Upper lobe of left lung (tissue), 6 donors: ENCODE results near the gene C6orf15. TPM values are rescaled to one million over a fixed set of nuclear protein-coding genes. Genes with fewer than 3 reads are reported as not detected.

Experiments
- ATAC-seq, 2 donors: fragments of 200-7000 bp; cut with Tn5 transposase; one replicate each; pipeline ENCODE4 v1.9.1; 2022; ENCODE audit warnings: mild to moderate bottlenecking in 2 of 2, moderate library complexity in 2 of 2; ENCODE audit not compliant: low FRiP score in 2 of 2
- DNase-seq, 2 donors: peaks; one replicate each; pipeline ENCODE4 v3.0.0-alpha.2; 2019 to 2020
- H3K27ac ChIP-seq, 4 donors: fragments of 200-600 bp; sonication (generic); one replicate each; pipeline ENCODE4 v1.5.1; 2016 to 2019
- H3K27me3 ChIP-seq, 4 donors: fragments of 200-600 bp; sonication (generic); one replicate each; pipeline ENCODE4 v1.5.1; 2017 to 2019
- H3K36me3 ChIP-seq, 4 donors: fragments of 200-600 bp; sonication (generic); one replicate each; pipeline ENCODE4 v1.5.1; 2016 to 2019
- H3K4me1 ChIP-seq, 4 donors: fragments of 200-600 bp; sonication (generic); one replicate each; pipeline ENCODE4 v1.5.1; 2018 to 2019
- H3K4me3 ChIP-seq, 4 donors: fragments of 200-600 bp; sonication (generic); one replicate each; pipeline ENCODE4 v1.5.1; 2017 to 2019; ENCODE audit warnings: mild to moderate bottlenecking in 2 of 4, moderate library complexity in 1 of 4
- H3K9me3 ChIP-seq, 4 donors: fragments of 200-600 bp; sonication (generic); one replicate each; pipeline ENCODE4 v1.5.1; 2018 to 2019
- EP300 ChIP-seq, 4 donors: sonication (generic); formaldehyde crosslinking; IDR thresholded peaks; one replicate each; pipeline ENCODE4 v1.5.1; 2017; ENCODE audit warnings: antibody characterized with exemption in 4 of 4, control low read depth in 2 of 4
- POLR2A ChIP-seq, 4 donors: fragments of 450-650 bp; IDR thresholded peaks; one replicate each; pipeline ENCODE4 v1.5.1; 2016 to 2017; ENCODE audit warnings: antibody characterized with exemption in 4 of 4, mild to moderate bottlenecking in 2 of 4
- POLR2AphosphoS5 ChIP-seq, 2 donors: sonication (generic); formaldehyde crosslinking; IDR thresholded peaks; one replicate each; pipeline ENCODE4 v1.5.1; 2017; ENCODE audit warnings: antibody characterized with exemption in 2 of 2
- WGBS, 2 donors: methylation state at CpG; one replicate each; pipeline ENCODE4 v1.1.5; 2017 to 2018; 5-methylcytosine and 5-hydroxymethylcytosine counted together
- total RNA-seq, 6 donors: library from RNA; depleted of rRNA in 4 of 6; stranded (reverse); fragments of >200 nt in 4 of 6; gene quantifications; one replicate each; pipeline versions ENCODE4 v1.1.0 to v1.2.1, GENCODE V29; 2016 to 2021
- TF ChIP-seq, protein P1 (sequence below), 6 experiments: fragments of 450-650 bp in 4 of 6; fragments of 200-600 bp in 2 of 6; sonication (generic) in 2 of 6; IDR thresholded peaks; one replicate each; pipeline ENCODE4 v1.5.1; 2016 to 2019; ENCODE audit warnings: antibody characterized with exemption in 6 of 6
- donor health status: DM: no; HTN: no; CAD: no; lungs with moderate emphysema.
- donor health status: DM: no; HTN: yes; CAD: no; lungs with severe emphysema.

C6orf15 gene
- total RNA-seq, 6 donors from 2014 or later: not detected

DNA sequence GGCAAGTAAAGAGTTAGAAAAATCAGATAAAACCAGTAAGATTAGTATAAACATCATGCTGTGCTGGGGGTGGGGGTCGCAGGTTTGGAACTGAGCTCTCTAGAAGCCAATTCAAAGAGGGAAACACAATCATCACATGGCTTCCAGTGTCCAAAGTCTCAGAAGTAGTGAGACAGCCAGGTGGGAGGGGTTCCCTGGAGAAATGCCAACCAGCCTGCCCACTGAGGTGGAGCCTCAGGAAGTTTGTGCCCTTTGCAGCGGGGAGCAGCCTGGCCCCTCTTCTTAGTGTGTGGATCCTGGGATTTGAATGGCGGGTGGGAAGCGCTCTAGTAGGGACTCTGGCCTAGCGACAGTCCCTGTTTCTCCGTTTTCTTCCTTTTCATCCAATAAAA is 21.4 kb downstream of the C6orf15 start:
- Histone ChIP-seq H3K27ac (no peak overlapping the region), H3K4me3 (no peak overlapping the region), H3K27me3 (no peaks in the 10 kb centered on the region), H3K36me3 (no peaks in the 10 kb centered on the region), H3K4me1 (peaks cover 19 to 29% (median 27%) of the 10 kb centered on the region in 4 donors), H3K9me3 (no peaks in the 10 kb centered on the region)
- ATAC-seq (no peak), DNase-seq (no peak)
- TF ChIP-seq, protein P1, sequence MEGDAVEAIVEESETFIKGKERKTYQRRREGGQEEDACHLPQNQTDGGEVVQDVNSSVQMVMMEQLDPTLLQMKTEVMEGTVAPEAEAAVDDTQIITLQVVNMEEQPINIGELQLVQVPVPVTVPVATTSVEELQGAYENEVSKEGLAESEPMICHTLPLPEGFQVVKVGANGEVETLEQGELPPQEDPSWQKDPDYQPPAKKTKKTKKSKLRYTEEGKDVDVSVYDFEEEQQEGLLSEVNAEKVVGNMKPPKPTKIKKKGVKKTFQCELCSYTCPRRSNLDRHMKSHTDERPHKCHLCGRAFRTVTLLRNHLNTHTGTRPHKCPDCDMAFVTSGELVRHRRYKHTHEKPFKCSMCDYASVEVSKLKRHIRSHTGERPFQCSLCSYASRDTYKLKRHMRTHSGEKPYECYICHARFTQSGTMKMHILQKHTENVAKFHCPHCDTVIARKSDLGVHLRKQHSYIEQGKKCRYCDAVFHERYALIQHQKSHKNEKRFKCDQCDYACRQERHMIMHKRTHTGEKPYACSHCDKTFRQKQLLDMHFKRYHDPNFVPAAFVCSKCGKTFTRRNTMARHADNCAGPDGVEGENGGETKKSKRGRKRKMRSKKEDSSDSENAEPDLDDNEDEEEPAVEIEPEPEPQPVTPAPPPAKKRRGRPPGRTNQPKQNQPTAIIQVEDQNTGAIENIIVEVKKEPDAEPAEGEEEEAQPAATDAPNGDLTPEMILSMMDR (IDR thresholded peaks at IDR 0.05): no peak
- no peak for TF ChIP-seq POLR2A (IDR thresholded peaks at IDR 0.05)
- TF ChIP-seq POLR2AphosphoS5 (IDR thresholded peaks at IDR 0.05): no peak
- no peak for TF ChIP-seq EP300 (IDR thresholded peaks at IDR 0.05)
- 73 to 90% methylated on average over 5 to 6 of the region's 6 CpGs for WGBS, 2 donors

DNA sequence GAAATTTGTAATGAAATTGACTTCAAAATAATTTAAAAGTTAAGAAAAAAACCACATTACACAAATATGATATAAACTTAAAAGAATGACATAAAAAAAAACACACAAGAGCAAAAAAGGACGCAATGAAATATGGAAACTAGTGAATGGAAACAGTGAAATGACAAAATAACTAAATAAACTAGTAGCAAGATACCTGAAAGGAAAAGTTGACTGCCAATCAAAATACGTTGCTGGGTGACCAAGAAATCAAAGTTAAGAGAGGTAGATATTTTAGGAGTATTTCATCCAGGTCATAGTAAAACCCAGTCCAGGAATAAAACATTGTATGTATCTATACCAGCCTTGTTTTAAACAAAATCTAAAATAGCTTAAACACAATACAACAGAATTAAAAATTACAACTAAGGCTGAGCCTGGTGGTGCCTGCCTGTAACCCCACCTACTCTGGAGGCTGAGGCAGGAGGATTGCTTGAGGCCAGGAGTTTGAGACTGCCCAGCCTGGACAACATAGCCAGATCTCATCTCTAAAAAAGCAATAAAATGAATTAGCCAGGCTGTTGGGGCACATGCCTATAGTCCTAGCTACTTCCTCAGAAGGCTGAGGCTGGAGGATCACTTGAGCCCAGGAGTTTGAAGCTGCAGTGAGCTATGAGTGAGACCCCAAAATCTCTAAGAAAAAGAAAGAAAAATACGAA is 22.0 kb downstream of the C6orf15 start:
- no peaks in the 10 kb centered on the region for H3K36me3 ChIP-seq
- 85 to 96% methylated on average over 3 of the region's 3 CpGs for WGBS, 2 donors
- H3K4me3 ChIP-seq: no peak overlapping the region
- TF ChIP-seq EP300 (IDR thresholded peaks at IDR 0.05): no peak
- TF ChIP-seq, protein P1 (IDR thresholded peaks at IDR 0.05): no peak
- no peak for TF ChIP-seq POLR2A (IDR thresholded peaks at IDR 0.05)
- TF ChIP-seq POLR2AphosphoS5 (IDR thresholded peaks at IDR 0.05): no peak
- no peak for DNase-seq
- no peaks in the 10 kb centered on the region for H3K27me3 ChIP-seq
- H3K4me1 ChIP-seq: peaks cover 19 to 29% (median 27%) of the 10 kb centered on the region in 4 donors
- H3K27ac ChIP-seq: no peak overlapping the region
- no peaks in the 10 kb centered on the region for H3K9me3 ChIP-seq
- no peak for ATAC-seq

DNA sequence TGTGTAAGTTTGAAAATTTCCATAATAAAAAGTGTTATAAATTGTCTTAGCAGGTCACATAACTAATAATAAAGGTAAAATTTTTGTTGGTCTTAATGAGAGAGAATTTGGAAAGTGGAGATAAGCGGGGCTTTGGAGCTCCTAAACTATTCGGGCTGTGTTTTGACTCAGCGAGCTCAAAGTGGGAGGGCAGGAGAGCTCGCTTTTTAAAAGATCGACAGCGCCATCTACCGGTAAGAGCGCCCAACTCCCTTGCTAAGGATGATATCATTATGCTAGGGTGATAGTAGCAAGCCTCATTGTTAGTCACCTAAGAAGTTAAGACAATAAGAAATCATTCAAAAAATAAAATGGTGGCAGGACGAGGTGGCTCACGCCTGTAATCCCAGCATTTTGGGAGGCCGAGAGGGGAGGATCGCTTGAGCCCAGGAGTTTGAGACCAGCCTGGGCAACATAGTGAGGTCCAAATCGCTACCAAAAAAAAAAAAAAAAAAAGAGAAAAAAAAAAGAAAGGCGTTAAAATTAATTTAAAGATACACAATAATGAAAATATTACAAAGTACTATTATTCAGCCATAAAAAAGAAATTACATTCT is 24.8 kb downstream of the C6orf15 start:
- no peaks in the 10 kb centered on the region for H3K9me3 ChIP-seq
- TF ChIP-seq, protein P1 (IDR thresholded peaks at IDR 0.05): peak; percentile 66 to 81 (median 70)
- TF ChIP-seq POLR2AphosphoS5 (IDR thresholded peaks at IDR 0.05): no peak
- peak overlapping the region in 1 of 4 donors; percentile 71 for H3K27ac ChIP-seq
- no peaks in the 10 kb centered on the region for H3K27me3 ChIP-seq
- peaks cover 5 to 8% (median 5%) of the 10 kb centered on the region in 4 donors for H3K4me1 ChIP-seq
- H3K4me3 ChIP-seq: no peak overlapping the region
- DNase-seq (peak in 1 of 2 donors; percentile 80), ATAC-seq (peak; percentile 90 to 96)
- WGBS, 2 donors: 13% methylated on average over 14 of the region's 14 CpGs
- no peaks in the 10 kb centered on the region for H3K36me3 ChIP-seq

DNA sequence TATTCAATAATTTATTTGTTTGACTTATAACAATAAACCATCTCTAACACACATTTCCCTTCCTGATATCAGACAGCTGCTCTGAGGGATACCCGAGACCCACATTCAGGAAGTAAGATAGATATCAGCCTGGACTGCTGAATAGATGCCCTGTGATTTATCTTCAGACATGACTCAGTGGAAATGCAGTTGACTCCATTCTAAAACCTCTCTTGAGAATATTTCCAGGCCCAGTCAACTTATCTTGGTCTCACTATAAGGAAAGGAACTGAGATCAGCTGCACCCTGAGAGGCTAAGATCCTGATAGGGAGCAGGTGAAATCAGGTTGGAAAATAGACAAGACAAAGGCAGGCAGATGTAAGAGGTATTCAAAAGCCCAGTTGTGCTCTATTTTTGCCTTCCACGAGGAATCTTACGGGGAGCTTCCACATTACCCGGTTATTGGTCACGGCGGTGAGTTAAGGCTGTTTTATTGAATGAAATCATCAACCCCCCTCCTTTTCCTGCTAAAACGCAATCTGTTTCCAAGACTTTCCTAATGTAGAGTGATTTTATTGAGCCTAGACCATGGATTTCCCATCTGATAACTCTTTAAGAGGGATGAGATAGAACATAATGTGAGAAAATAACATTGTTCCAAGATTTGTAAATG is 25.5 kb downstream of the C6orf15 start:
- ATAC-seq: peak in 1 of 2 donors; percentile 53
- Histone ChIP-seq H3K4me3 (no peak overlapping the region), H3K36me3 (no peaks in the 10 kb centered on the region), H3K4me1 (peaks cover 5 to 8% (median 5%) of the 10 kb centered on the region in 4 donors), H3K27ac (peak overlapping the region in 2 of 4 donors; percentile 8 to 71), H3K9me3 (no peaks in the 10 kb centered on the region), H3K27me3 (no peaks in the 10 kb centered on the region)
- TF ChIP-seq POLR2A (IDR thresholded peaks at IDR 0.05) (no peak), POLR2AphosphoS5 (IDR thresholded peaks at IDR 0.05) (peak in 1 of 2 donors; percentile 47), EP300 (IDR thresholded peaks at IDR 0.05) (no peak)
- WGBS, 2 donors: 35 to 41% methylated on average over 7 of the region's 7 CpGs
- DNase-seq: no peak

DNA sequence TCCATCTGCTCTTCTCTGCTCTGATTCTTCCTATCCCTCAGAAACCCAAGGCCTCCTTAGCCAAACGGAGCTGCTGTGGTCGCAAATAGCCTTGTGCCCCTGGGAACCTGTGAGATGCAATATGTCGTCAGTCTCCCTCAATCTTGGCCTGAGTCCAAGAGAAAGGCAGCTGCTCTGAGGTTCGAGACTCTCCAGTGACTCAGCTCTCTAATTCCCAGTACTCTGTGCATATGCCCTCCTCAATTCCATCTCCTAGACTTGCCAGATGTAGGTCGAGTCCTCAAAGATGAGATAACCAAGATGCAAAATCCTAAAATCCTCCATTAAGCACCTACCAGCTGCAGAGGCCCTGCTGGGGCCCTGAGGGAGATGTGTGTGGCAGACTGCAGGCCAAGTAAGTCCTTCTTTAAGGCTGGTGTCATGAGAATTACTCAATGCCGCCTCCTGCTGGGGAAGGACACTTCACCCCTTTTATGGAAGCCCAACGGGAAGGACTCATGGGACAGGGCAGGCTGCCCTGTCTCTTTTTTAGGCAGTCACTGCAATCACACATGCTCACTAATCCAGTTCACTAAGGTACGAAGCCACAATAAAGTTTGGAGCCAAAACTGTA is 28.5 kb downstream of the C6orf15 start:
- peaks cover 8 to 11% (median 10%) of the 10 kb centered on the region in 4 donors for H3K4me1 ChIP-seq
- H3K4me3 ChIP-seq: no peak overlapping the region
- DNase-seq (no peak), ATAC-seq (no peak)
- H3K27me3 ChIP-seq: no peaks in the 10 kb centered on the region
- no peaks in the 10 kb centered on the region for H3K36me3 ChIP-seq
- no peak for TF ChIP-seq POLR2AphosphoS5 (IDR thresholded peaks at IDR 0.05)
- TF ChIP-seq, protein P1 (IDR thresholded peaks at IDR 0.05): peak in 2 of 6 experiments; percentile 21 to 24
- no peak for TF ChIP-seq EP300 (IDR thresholded peaks at IDR 0.05)
- TF ChIP-seq POLR2A (IDR thresholded peaks at IDR 0.05): no peak
- 51 to 71% methylated on average over 5 to 8 of the region's 8 CpGs for WGBS, 2 donors
- no peak overlapping the region for H3K27ac ChIP-seq
- H3K9me3 ChIP-seq: no peaks in the 10 kb centered on the region
